GM21367 (cell line): ENCODE measurements around the gene CSTF2.

ENCODE experiments used
- ATAC-seq: cut with Tn5 transposase; IDR thresholded peaks from one replicate; pipeline ENCODE4 v1.9.1; 2021; ENCODE audit not compliant: unreplicated experiment

Gene CSTF2

DNA sequence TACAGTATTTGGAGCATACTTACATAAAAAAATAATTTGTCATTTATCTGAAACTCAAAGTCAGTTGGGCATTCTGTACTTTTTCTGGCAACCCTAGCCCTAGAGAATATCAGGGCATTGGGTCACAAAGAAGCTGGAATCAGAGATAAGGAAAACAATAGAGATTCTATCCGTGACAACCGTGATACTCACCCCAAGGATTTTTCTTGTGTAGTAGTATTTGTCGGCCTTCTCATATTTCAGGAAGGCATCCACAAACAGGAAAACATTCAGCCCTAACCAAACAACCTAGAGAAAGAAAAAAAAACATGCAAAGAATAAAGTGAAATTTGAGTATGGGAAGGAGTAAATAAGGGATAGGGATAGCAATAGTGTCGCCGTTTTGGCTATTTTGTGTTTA is 50.3 kb downstream of the CSTF2 start:
- ATAC-seq = no peak

DNA sequence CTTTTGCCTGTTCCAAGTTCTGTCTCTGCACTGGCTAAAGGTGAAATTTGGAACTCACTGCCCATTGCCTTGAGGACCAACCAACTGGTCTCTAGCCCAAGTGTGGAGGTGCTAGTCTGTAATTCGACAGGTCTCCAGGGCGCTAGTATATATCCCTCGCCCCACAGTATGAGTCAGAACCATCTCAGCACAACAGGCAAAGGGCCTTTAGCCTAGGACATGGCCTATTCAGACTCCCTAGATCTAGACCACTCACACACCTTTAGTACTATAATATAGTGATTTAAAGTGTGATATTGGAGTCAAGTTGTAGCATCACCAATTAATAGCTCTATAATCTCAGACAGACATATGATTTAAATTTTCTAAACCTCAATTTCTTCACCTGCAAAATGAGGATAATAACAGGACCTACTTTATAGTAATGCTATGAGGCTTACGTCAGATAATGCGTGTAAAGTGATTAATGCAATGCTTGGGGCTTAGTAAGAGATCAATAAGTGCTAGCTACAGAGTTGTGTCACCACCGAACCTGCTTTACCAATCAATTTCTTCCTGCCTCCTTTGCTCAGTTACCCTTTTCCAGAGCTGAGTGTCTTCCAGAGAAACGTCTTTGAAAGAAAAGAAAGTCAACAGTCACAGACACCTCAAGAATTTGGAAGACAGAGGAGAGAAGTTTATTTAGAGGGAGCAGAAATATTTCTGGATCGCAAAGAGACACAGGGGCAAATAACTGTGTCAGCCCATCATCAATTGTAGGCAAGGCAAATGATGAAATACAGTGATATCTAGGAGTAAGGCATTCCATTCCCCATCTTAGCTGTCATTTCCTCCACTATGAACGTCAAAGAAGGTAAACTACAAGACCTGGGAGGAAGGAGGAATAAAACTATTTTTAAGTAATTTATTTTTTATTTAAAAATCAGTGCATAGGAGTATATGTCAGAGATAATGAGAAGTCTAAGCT is 51.7 kb downstream of the CSTF2 start:
- ATAC-seq = no peak

DNA sequence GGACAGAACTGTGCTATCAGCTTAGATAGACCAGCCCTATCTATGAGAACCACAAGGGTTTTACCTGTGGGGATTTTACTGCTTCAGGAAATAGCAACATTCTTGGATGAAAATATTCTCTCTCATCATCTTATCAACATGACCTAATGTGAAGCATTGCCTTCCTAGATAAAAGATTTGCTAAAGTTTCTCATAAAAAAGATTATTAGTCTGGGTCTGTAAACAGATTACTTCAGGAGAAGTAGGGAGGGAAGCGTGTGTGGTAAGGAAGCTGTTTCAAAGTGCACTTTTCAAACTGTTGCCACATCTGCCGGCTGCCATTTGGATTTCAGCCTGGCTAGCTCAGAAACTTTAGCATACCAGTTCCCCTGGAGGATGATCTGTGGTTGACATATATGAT is 54.1 kb downstream of the CSTF2 start, which contains the start of gene NOX1:
NOX1 (minus strand) TSS at position 35 of the 400 bp plus-strand sequence. CDS start 220 bp downstream, outside the sequence.
- ATAC-seq = no peak

DNA sequence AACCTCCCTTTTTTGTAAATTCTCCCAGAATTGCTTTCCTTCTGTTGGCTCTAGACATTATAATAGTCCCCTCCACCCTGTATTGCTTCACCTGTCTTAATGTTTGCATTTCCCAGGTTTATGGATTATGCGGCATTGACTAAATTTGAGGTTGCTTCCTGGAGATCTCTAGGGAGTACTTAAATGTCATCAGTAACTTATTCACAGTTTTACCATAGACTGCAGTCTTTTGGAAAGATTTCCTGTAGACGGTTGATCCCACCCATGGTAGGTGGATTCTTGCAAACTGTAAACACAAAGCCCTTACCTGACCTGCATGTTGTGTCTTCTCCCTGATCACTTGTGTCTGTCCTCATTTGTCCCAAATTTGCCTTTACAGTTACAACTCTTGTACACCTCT is 60.2 kb downstream of the CSTF2 start:
- no peak for ATAC-seq

DNA sequence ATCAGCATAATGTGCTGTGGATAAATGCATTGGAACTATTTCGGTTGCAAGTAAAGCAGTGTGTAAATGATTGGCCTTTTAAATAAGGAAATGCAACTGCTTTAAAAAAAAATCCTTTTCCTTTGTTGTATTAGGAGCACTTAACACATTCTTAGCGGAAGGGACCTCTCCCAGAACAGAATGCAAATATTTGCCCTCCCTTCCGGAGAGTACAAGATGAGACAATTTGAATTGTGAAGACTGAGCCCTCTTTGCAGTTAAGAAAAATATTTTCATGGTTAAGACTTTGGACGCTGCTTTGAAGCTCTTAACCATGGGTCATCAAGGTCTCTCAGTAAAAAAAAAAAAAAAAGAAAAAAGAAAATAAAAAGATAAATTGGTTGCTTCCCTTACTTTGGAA is 63.5 kb downstream of the CSTF2 start:
- ATAC-seq = no peak
